ENCODE data around the gene GPI. TPM values are rescaled to one million over a fixed set of nuclear protein-coding genes. Genes with fewer than 3 reads are reported as not detected.
A peak's percentile ranks its signal among the peaks of the same experiment; 100 is the strongest.

The GPI gene
- total RNA-seq (2014; rRNA removed; shearing (Covaris generic)) (104 and 111 TPM in 2 replicates), total RNA-seq (2022) (207 and 218 TPM in 2 replicates), Bru-seq, nascent RNA (percentile 70 among the genes with signal in this experiment), BruChase-seq, experiment 1, labeled RNA remaining after a 6-hour chase (percentile 91 among the genes with signal in this experiment), BruChase-seq, experiment 2, labeled RNA remaining after a 2-hour chase (percentile 82 among the genes with signal in this experiment)
- long read RNA-seq, full-length matches to known transcripts: 180 of 216 reads
- long read RNA-seq, partial matches to known transcripts: 20 of 216 reads
- long read RNA-seq, other reads (novel, unspliced or antisense): 16 of 216 reads

DNA sequence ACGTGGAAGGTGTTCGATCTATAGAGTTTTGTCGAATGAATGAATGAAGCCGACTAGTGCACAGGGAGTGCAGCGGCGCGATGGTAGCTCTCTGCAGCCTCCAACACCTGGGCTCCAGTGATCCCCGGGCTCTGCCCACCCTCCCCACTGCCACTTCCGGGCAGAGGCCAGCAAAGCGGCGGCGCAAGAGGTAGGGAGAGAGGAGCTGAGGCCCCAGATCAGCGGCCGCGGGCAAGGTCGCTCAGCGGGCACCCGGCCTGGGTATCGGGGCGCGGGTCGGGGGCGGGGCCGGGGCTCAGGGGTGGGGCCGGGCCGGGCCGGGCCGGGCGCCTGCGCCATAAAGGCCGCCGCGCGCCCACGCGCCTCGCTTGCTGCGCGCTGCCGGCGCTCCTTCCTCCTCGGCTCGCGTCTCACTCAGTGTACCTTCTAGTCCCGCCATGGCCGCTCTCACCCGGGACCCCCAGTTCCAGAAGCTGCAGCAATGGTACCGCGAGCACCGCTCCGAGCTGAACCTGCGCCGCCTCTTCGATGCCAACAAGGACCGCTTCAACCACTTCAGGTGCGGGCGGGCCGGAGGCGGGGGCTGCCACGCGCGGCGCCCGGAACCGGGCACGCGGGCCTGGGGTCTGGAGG is at the start of gene GPI:
GPI (plus strand) TSS at position 367 of the 633 bp plus-strand sequence; CDS start at position 438, 71 bp downstream.
- no TSS peak for BruUV-seq (replicated peaks)
- ChIA-PET POLR2A (interaction anchor here (1.0 kb wide), 1 partner anchor 19 kb away, joined by 3 read pairs; no protein-coding TSS in a partner anchor), CTCF (ENCODE audit: unreplicated experiment) (interaction anchor here (0.6 kb wide), 1 partner anchor 120 kb away, joined by 4 read pairs; no protein-coding TSS in a partner anchor)
- peaks cover 41% of the 10 kb centered on the region for H3K36me3 ChIP-seq (ENCODE audit: insufficient read depth, low read length)
- peak within 1 kb of the TSS; percentile 88 for H3K4me2 ChIP-seq (ENCODE audit: low read length)
- no peaks in the 10 kb centered on the region for H3K9me2 ChIP-seq (ENCODE audit: insufficient read depth, low read length)
- H3K79me2 ChIP-seq (ENCODE audit: insufficient read depth, low read depth, low read length): peaks cover 23% of the 10 kb centered on the region; the same call in 1 of the 2 replicates
- 0 out of 2 replicates have a peak, but pooled peaks cover 12% of the 10 kb centered on the region for H4K20me1 ChIP-seq (ENCODE audit: insufficient read depth, low read length)
- peak within 1 kb of the TSS; percentile 82 for H2AFZ ChIP-seq (ENCODE audit: low read length)
- peaks cover 17% of the 10 kb centered on the region for H3K4me1 ChIP-seq (ENCODE audit: insufficient read depth, low read length, poor library complexity, severe bottlenecking)
- peak within 1 kb of the TSS; percentile 95 for H3K4me3 ChIP-seq (ENCODE audit: low read depth, low read length, poor library complexity, severe bottlenecking)
- intact Hi-C loops (cut with micrococcal nuclease; ENCODE audit: unreplicated experiment): no loop called here
- no peak for TF ChIP-seq EZH2phosphoT487 (IDR thresholded peaks at IDR 0.05; ENCODE audit: borderline replicate concordance, low read depth, low read length)
- TF ChIP-seq, protein P1, sequence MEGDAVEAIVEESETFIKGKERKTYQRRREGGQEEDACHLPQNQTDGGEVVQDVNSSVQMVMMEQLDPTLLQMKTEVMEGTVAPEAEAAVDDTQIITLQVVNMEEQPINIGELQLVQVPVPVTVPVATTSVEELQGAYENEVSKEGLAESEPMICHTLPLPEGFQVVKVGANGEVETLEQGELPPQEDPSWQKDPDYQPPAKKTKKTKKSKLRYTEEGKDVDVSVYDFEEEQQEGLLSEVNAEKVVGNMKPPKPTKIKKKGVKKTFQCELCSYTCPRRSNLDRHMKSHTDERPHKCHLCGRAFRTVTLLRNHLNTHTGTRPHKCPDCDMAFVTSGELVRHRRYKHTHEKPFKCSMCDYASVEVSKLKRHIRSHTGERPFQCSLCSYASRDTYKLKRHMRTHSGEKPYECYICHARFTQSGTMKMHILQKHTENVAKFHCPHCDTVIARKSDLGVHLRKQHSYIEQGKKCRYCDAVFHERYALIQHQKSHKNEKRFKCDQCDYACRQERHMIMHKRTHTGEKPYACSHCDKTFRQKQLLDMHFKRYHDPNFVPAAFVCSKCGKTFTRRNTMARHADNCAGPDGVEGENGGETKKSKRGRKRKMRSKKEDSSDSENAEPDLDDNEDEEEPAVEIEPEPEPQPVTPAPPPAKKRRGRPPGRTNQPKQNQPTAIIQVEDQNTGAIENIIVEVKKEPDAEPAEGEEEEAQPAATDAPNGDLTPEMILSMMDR (conservative IDR thresholded peaks at IDR 0.05; ENCODE audit: low read length): no peak
- peak; percentile 76 for DNase-seq (ENCODE audit: low spot score)
- peak within 1 kb of the TSS; percentile 44 for H3K27ac ChIP-seq (ENCODE audit: low read depth, low read length, poor library complexity, severe bottlenecking)
- no peaks in the 10 kb centered on the region for H3K9me3 ChIP-seq (ENCODE audit: low read length)

DNA sequence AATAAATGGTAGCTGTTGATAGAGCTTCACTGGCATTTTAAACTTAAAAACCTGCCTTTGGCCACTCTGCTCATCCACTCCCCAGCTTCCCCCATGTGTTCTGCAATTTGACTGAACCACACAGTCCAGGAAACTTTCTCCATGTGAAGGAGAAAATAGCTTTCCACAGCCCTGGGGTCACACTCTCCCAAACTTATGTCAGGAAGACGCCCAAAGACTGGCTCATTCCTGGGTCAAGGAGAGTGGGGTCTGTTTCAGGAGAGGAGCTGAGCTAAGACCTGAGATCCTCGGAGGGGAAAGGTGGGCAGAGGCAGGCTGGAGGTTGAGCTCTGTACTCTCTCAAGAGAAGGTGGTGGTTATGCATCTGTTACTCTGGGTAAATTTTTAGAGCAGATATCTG is 48.7 kb upstream of the GPI start:
- Histone ChIP-seq H3K36me3 (ENCODE audit: insufficient read depth, low read length) (no peaks in the 10 kb centered on the region), H3K79me2 (ENCODE audit: insufficient read depth, low read depth, low read length) (peaks cover 28% of the 10 kb centered on the region; the same call in 1 of the 2 replicates), H3K4me3 (ENCODE audit: low read depth, low read length, poor library complexity, severe bottlenecking) (no peak overlapping the region), H3K9me2 (ENCODE audit: insufficient read depth, low read length) (no peaks in the 10 kb centered on the region), H3K9me3 (ENCODE audit: low read length) (no peaks in the 10 kb centered on the region), H3K4me2 (ENCODE audit: low read length) (peak overlapping the region; percentile 43), H3K27ac (ENCODE audit: low read depth, low read length, poor library complexity, severe bottlenecking) (peak overlapping the region; percentile 14), H2AFZ (ENCODE audit: low read length) (no peak overlapping the region), H3K4me1 (ENCODE audit: insufficient read depth, low read length, poor library complexity, severe bottlenecking) (peaks cover 65% of the 10 kb centered on the region), H4K20me1 (ENCODE audit: insufficient read depth, low read length) (no peaks in the 10 kb centered on the region)
- POLR2A ChIA-PET: interaction anchor here (0.8 to 2.9 kb wide), 6 partner anchors 11 to 142 kb away, joined by 3 to 16 read pairs (median 4); no protein-coding TSS in a partner anchor
- DNase-seq (ENCODE audit: low spot score): no peak
- no TSS peak for BruUV-seq (replicated peaks)
- intact Hi-C loops (cut with micrococcal nuclease; ENCODE audit: unreplicated experiment): no loop called here
- CTCF ChIA-PET (ENCODE audit: unreplicated experiment): interaction anchor here (0.7 kb wide), 1 partner anchor 19 kb away, joined by 3 read pairs; no protein-coding TSS in a partner anchor
- TF ChIP-seq, protein P1 (conservative IDR thresholded peaks at IDR 0.05; ENCODE audit: low read length): no peak
- TF ChIP-seq EZH2phosphoT487 (IDR thresholded peaks at IDR 0.05; ENCODE audit: borderline replicate concordance, low read depth, low read length): no peak

All from OCI-LY7 (cell line).